ENCODE data around the gene NDUFB4. TPM values are rescaled to one million over a fixed set of nuclear protein-coding genes. Genes with fewer than 3 reads are reported as not detected.

NDUFB4 gene
- polyA plus RNA-seq, 1 experiment, result 94.3 TPM

DNA sequence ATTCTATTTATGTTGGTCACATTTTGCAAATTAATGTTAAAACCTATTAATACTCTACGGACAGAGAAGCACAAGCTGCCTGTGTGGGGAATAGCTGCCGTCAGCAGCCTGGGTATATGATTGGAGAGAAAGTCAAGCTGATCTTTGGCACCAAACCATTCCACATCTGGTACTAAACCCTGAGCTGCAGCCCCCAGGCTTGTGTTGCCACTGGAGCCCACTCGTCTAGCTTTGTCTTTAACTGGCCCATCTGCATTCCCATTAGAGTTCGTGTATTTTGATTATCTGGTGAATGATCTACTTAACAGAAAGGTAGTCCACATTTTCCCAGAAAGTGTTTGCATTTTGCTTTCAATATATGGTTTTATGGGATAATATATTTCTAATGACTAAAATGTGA is 5.4 kb downstream of the NDUFB4 start:
- CTCF ChIA-PET, result interaction anchor here (2.1 to 3.4 kb wide), 2 partner anchors 41 to 193 kb away, joined by 6 to 11 read pairs; no protein-coding TSS in a partner anchor

GRCh38 chr3:120602682-120603081 is 6.5 kb downstream of the NDUFB4 start:
- TF ChIP-seq, protein P1, sequence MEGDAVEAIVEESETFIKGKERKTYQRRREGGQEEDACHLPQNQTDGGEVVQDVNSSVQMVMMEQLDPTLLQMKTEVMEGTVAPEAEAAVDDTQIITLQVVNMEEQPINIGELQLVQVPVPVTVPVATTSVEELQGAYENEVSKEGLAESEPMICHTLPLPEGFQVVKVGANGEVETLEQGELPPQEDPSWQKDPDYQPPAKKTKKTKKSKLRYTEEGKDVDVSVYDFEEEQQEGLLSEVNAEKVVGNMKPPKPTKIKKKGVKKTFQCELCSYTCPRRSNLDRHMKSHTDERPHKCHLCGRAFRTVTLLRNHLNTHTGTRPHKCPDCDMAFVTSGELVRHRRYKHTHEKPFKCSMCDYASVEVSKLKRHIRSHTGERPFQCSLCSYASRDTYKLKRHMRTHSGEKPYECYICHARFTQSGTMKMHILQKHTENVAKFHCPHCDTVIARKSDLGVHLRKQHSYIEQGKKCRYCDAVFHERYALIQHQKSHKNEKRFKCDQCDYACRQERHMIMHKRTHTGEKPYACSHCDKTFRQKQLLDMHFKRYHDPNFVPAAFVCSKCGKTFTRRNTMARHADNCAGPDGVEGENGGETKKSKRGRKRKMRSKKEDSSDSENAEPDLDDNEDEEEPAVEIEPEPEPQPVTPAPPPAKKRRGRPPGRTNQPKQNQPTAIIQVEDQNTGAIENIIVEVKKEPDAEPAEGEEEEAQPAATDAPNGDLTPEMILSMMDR (IDR thresholded peaks at IDR 0.05; ENCODE audit: insufficient read depth, low read depth, low read length), result no peak
- DNase-seq (ENCODE audit: low read depth), result no peak
- H3K27me3 ChIP-seq (ENCODE audit: control insufficient read depth, insufficient read depth, low read length), result no peaks in the 10 kb centered on the region
- ChIA-PET POLR2A (no interaction called here), CTCF (interaction anchor here (3.4 kb wide), 1 partner anchor 192 kb away, joined by 11 read pairs; no protein-coding TSS in a partner anchor)
- no peak overlapping the region for H3K4me3 ChIP-seq (ENCODE audit: low read depth, low read length)
- H3K36me3 ChIP-seq (ENCODE audit: control insufficient read depth, insufficient read depth, low read length), result peaks cover 7% of the 10 kb centered on the region

More for the DNA sequence above, 5.4 kb downstream of the NDUFB4 start:
- POLR2A ChIA-PET, result no interaction called here
- no peak for DNase-seq (ENCODE audit: low read depth)
- H3K36me3 ChIP-seq (ENCODE audit: control insufficient read depth, insufficient read depth, low read length), result peaks cover 7% of the 10 kb centered on the region
- H3K27me3 ChIP-seq (ENCODE audit: control insufficient read depth, insufficient read depth, low read length), result no peaks in the 10 kb centered on the region
- H3K4me3 ChIP-seq (ENCODE audit: low read depth, low read length), result no peak overlapping the region
- TF ChIP-seq, protein P1 (IDR thresholded peaks at IDR 0.05; ENCODE audit: insufficient read depth, low read depth, low read length), result no peak

DNA sequence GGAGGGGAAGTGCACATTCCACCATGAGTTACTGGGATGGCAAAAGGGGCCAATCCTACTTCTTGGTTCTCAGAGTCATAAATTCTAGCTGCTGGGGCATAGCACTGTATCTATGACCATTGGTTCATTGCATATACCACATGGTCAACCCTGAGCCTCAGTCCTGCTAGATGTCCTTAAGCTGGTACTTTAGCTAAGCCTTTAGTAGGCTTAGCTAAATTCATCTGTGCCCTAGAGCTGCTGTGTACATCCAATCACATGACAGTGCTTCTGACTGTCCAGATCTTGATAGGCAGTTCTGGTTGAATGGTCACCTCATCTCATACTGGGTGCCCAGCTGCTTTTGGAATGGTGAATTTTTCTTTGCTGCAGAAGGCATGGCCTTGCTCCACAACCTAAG is 8.2 kb downstream of the NDUFB4 start:
- TF ChIP-seq, protein P1 (IDR thresholded peaks at IDR 0.05; ENCODE audit: insufficient read depth, low read depth, low read length), result no peak
- ChIA-PET CTCF (interaction anchor here (0.9 to 1.4 kb wide), 3 partner anchors 10 to 360 kb away, joined by 3 to 4 read pairs (median 3); no protein-coding TSS in a partner anchor), POLR2A (interaction anchor here (0.6 kb wide), 1 partner anchor 360 kb away, joined by 3 read pairs; no protein-coding TSS in a partner anchor)
- Histone ChIP-seq H3K36me3 (ENCODE audit: control insufficient read depth, insufficient read depth, low read length) (peaks cover 7% of the 10 kb centered on the region), H3K4me3 (ENCODE audit: low read depth, low read length) (no peak overlapping the region), H3K27me3 (ENCODE audit: control insufficient read depth, insufficient read depth, low read length) (no peaks in the 10 kb centered on the region)
- DNase-seq (ENCODE audit: low read depth), result no peak

GRCh38 chr3:120604784-120605183 is 8.6 kb downstream of the NDUFB4 start:
- ChIA-PET CTCF (interaction anchor here (0.9 to 1.4 kb wide), 4 partner anchors 9 to 361 kb away, joined by 3 to 5 read pairs (median 4); no protein-coding TSS in a partner anchor), POLR2A (interaction anchor here (0.6 kb wide), 1 partner anchor 360 kb away, joined by 3 read pairs; no protein-coding TSS in a partner anchor)
- TF ChIP-seq, protein P1 (IDR thresholded peaks at IDR 0.05; ENCODE audit: insufficient read depth, low read depth, low read length), result no peak

DNA sequence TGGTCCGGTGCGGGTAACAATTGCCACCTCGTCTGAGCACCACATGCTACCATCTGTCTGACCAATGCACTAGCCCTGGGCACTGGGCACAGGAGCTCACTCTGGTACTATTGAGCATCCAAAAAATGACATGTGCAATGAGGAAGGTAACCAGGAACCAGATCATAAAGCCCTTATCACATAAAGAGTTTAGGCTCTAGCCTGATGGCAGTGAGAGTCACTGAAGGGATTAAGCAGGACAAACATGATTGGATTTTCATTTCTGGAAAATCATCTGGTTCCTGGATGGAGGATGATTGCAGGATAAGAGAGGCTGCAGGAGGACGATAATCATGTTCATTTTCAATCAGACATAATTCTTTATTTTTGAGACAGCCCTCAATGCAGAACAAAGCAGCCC is 12.4 kb downstream of the NDUFB4 start:
- TF ChIP-seq, protein P1 (IDR thresholded peaks at IDR 0.05; ENCODE audit: insufficient read depth, low read depth, low read length), result no peak
- no peaks in the 10 kb centered on the region for H3K27me3 ChIP-seq (ENCODE audit: control insufficient read depth, insufficient read depth, low read length)
- H3K4me3 ChIP-seq (ENCODE audit: low read depth, low read length), result no peak overlapping the region
- H3K36me3 ChIP-seq (ENCODE audit: control insufficient read depth, insufficient read depth, low read length), result no peaks in the 10 kb centered on the region
- no peak for DNase-seq (ENCODE audit: low read depth)
- ChIA-PET POLR2A (no interaction called here), CTCF (no interaction called here)

More at GRCh38 chr3:120604784-120605183, 8.6 kb downstream of the NDUFB4 start:
- H3K27me3 ChIP-seq (ENCODE audit: control insufficient read depth, insufficient read depth, low read length), result no peaks in the 10 kb centered on the region
- DNase-seq (ENCODE audit: low read depth), result no peak
- H3K4me3 ChIP-seq (ENCODE audit: low read depth, low read length), result no peak overlapping the region
- peaks cover 7% of the 10 kb centered on the region for H3K36me3 ChIP-seq (ENCODE audit: control insufficient read depth, insufficient read depth, low read length)
